ENCODE results near the gene TNIK. TPM values are rescaled to one million over a fixed set of nuclear protein-coding genes. Genes with fewer than 3 reads are reported as not detected.
A peak's percentile ranks its signal among the peaks of the same experiment; 100 is the strongest.

Gene TNIK
- total RNA-seq, 4 donors from 2014 or later, result 30.3 to 39.0 (median 36.8) TPM

DNA sequence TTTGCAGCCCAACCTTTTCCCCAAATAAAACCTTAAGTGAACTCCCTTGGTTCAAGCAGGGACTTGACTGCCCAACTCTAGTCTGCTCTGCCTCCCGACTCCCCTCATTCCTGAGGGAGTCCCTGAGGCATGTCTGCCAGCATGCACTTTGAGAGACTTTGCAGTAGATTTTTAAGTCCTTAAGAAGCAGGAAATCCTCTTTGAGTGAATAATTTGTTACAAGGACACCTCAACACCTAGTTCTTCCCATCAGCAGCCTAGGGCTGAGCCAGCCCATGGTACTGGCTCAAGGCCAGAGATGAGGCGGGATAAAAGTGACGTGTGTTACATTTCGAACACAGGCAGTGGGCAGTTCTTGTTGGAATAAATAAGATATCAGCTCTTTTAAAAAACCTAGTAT, 229.3 kb downstream of the TNIK start:
- 69% methylated on average over 4 of the region's 4 CpGs for WGBS
- no peaks in the 10 kb centered on the region for H3K27me3 ChIP-seq
- intact Hi-C loops (cut with DNase I), result no loop called here
- H3K4me1 ChIP-seq, result peaks cover 0 to 17% (median 10%) of the 10 kb centered on the region in 4 donors
- no peaks in the 10 kb centered on the region for H3K36me3 ChIP-seq
- H3K27ac ChIP-seq (replicated peaks in 1 of 4), result no peak overlapping the region
- DNase-seq (ENCODE audit: extremely low spot score), result no peak
- no peak overlapping the region for H3K4me3 ChIP-seq
- TF ChIP-seq EP300 (IDR thresholded peaks at IDR 0.05) (no peak), CTCF (IDR thresholded peaks at IDR 0.05) (no peak), POLR2AphosphoS5 (IDR thresholded peaks at IDR 0.05) (no peak), POLR2A (IDR thresholded peaks at IDR 0.05; ENCODE audit: low read depth) (no peak)
- H3K9me3 ChIP-seq, result no peaks in the 10 kb centered on the region

GRCh38 chr3:171229173-171229572, 231.0 kb downstream of the TNIK start:
- WGBS, result 89% methylated on average over 2 of the region's 2 CpGs
- DNase-seq (ENCODE audit: extremely low spot score), result no peak
- Histone ChIP-seq H3K27me3 (no peaks in the 10 kb centered on the region), H3K4me1 (peaks cover 0 to 17% (median 10%) of the 10 kb centered on the region in 4 donors), H3K4me3 (no peak overlapping the region), H3K9me3 (no peaks in the 10 kb centered on the region), H3K27ac (replicated peaks in 1 of 4) (no peak overlapping the region), H3K36me3 (no peaks in the 10 kb centered on the region)
- intact Hi-C loops (cut with DNase I), result no loop called here
- TF ChIP-seq EP300 (IDR thresholded peaks at IDR 0.05) (no peak), POLR2A (IDR thresholded peaks at IDR 0.05; ENCODE audit: low read depth) (no peak), CTCF (IDR thresholded peaks at IDR 0.05) (no peak), POLR2AphosphoS5 (IDR thresholded peaks at IDR 0.05) (no peak)

DNA sequence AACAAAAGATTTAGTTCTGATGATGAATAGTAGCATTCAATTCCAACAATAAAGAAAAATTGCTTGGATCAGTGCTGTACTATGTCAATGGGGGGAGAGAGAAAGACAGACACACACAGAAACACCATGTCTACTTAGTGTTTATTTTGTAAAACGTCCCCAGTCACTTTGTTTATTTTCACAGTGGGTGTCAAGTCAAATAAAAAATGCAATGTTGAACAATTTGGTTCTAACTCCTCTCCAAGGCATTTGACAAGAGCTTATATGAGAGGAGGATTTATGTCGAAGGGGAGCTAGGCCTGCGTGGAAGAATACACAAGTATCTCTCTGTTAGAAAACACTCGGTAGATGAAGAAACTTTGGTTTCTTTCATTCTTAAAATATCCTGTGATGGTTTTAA, 232.0 kb downstream of the TNIK start:
- Histone ChIP-seq H3K27ac (replicated peaks in 1 of 4) (peak overlapping the region in 1 of 4 donors; percentile 2), H3K36me3 (no peaks in the 10 kb centered on the region), H3K27me3 (no peaks in the 10 kb centered on the region), H3K4me1 (peaks cover 0 to 17% (median 11%) of the 10 kb centered on the region in 4 donors), H3K4me3 (no peak overlapping the region), H3K9me3 (no peaks in the 10 kb centered on the region)
- WGBS, result 37% methylated on average over 4 of the region's 4 CpGs
- no peak for TF ChIP-seq POLR2A (IDR thresholded peaks at IDR 0.05; ENCODE audit: low read depth)
- TF ChIP-seq POLR2AphosphoS5 (IDR thresholded peaks at IDR 0.05), result no peak
- TF ChIP-seq EP300 (IDR thresholded peaks at IDR 0.05), result no peak
- no peak for TF ChIP-seq CTCF (IDR thresholded peaks at IDR 0.05)
- intact Hi-C loops (cut with DNase I), result no loop called here
- DNase-seq (ENCODE audit: extremely low spot score), result no peak

DNA sequence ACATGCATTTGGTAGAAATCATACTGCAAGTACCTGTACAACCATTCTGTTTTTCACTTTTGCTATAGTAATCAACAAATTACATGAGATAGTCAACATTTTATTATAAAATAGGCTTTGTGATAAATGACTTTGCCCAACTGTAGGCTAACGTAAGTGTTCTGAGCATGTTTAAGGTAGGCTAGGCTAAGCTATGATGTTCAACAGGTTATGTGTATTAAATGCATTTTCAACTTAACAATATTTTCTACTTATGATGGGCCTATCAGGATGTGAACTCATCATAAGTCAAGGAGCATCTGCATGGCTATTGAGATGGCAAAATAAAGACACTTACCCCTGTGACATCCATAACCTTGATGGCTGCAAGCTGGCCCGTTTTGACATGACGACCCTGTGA, 232.4 kb downstream of the TNIK start:
- WGBS, result 73% methylated on average over 3 of the region's 3 CpGs
- DNase-seq (ENCODE audit: extremely low spot score), result no peak

More for the DNA sequence above, 232.4 kb downstream of the TNIK start:
- intact Hi-C loops (cut with DNase I), result no loop called here
- Histone ChIP-seq H3K9me3 (no peaks in the 10 kb centered on the region), H3K4me3 (no peak overlapping the region), H3K4me1 (peaks cover 0 to 18% (median 15%) of the 10 kb centered on the region in 4 donors), H3K27ac (replicated peaks in 1 of 4) (no peak overlapping the region), H3K36me3 (no peaks in the 10 kb centered on the region), H3K27me3 (no peaks in the 10 kb centered on the region)
- TF ChIP-seq EP300 (IDR thresholded peaks at IDR 0.05) (no peak), POLR2A (IDR thresholded peaks at IDR 0.05; ENCODE audit: low read depth) (no peak), POLR2AphosphoS5 (IDR thresholded peaks at IDR 0.05) (no peak), CTCF (IDR thresholded peaks at IDR 0.05) (no peak)

Data from esophagus muscularis mucosa (tissue), 4 donors.